ENCODE results near the gene TM6SF1. TPM values are rescaled to one million over a fixed set of nuclear protein-coding genes. Genes with fewer than 3 reads are reported as not detected.

Gene TM6SF1
- total RNA-seq, 1 donor from 2014 or later, result not detected

DNA sequence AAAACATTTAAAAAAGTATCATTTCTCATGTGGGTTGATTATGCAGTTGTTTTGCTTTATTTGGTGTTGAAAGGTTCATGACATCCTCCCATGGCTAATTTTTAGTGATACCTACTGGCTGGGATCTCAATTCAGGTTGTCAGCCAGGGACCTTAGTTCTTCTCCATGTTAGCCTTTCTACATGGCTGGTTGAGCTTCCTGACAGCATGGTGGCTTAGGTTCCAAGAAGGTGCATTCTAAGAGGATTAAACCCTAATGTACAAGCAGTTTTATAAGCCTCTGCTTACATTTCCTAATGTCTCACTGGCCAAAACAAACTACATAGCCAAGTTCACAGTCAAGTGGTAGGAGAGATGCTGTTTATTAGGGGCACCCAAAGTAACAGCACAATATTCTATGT lies 9.4 kb upstream of the TM6SF1 start:
- H3K4me3 Mint-ChIP-seq, result no peak overlapping the region
- no peak overlapping the region for H3K27ac Mint-ChIP-seq
- Histone ChIP-seq H3K27ac (no peak overlapping the region), H3F3A (ENCODE audit: low read depth) (no peaks in the 10 kb centered on the region), H3K36me3 (no peaks in the 10 kb centered on the region), H3K4me3 (no peak overlapping the region), H3K4me2 (no peak overlapping the region), H3K9ac (no peak overlapping the region), H3K27me3 (peaks cover 27% of the 10 kb centered on the region), H3K79me2 (ENCODE audit: low read depth) (no peaks in the 10 kb centered on the region), H3K9me3 (ENCODE audit: low read depth) (no peaks in the 10 kb centered on the region), H2AFZ (replicated peaks) (no peak overlapping the region), H3K4me1 (no peaks in the 10 kb centered on the region), H4K20me1 (ENCODE audit: low read depth) (no peaks in the 10 kb centered on the region)
- no peaks in the 10 kb centered on the region for H3K36me3 Mint-ChIP-seq
- H3K9me3 Mint-ChIP-seq, result no peaks in the 10 kb centered on the region
- TF ChIP-seq, protein P1, sequence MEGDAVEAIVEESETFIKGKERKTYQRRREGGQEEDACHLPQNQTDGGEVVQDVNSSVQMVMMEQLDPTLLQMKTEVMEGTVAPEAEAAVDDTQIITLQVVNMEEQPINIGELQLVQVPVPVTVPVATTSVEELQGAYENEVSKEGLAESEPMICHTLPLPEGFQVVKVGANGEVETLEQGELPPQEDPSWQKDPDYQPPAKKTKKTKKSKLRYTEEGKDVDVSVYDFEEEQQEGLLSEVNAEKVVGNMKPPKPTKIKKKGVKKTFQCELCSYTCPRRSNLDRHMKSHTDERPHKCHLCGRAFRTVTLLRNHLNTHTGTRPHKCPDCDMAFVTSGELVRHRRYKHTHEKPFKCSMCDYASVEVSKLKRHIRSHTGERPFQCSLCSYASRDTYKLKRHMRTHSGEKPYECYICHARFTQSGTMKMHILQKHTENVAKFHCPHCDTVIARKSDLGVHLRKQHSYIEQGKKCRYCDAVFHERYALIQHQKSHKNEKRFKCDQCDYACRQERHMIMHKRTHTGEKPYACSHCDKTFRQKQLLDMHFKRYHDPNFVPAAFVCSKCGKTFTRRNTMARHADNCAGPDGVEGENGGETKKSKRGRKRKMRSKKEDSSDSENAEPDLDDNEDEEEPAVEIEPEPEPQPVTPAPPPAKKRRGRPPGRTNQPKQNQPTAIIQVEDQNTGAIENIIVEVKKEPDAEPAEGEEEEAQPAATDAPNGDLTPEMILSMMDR (IDR thresholded peaks at IDR 0.05), result no peak
- no peak for TF ChIP-seq EZH2phosphoT487 (IDR thresholded peaks at IDR 0.05)
- no peak for TF ChIP-seq EZH2 (IDR thresholded peaks at IDR 0.05)
- H3K4me1 Mint-ChIP-seq, result peaks cover 25% of the 10 kb centered on the region
- no peak for DNase-seq (ENCODE audit: low spot score)
- H3K27me3 Mint-ChIP-seq (ENCODE audit: insufficient read depth, low read depth), result peaks cover 3% of the 10 kb centered on the region

DNA sequence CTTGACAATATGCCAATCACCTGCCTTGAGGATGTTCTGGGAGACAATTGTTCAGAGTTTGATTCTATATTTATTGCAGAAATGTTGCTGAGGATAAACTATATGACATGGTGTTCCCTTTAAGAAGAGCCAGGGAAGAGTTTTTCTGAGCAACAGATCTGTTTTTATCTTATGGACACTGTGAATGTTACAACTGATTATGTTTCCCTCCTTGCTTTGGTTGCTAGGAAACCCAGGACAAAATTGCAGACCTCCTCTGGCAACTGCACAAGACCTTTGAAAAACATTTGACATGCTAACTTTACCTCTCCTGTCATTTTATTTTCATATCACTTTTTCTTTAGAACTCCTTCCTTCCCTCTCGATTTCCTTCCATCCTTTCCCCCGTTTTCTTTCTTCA lies 8.2 kb upstream of the TM6SF1 start:
- Histone ChIP-seq H3F3A (ENCODE audit: low read depth) (no peaks in the 10 kb centered on the region), H3K27ac (no peak overlapping the region), H3K9me3 (ENCODE audit: low read depth) (no peaks in the 10 kb centered on the region), H3K27me3 (peaks cover 27% of the 10 kb centered on the region), H3K4me3 (no peak overlapping the region), H3K79me2 (ENCODE audit: low read depth) (no peaks in the 10 kb centered on the region), H3K4me2 (no peak overlapping the region), H2AFZ (replicated peaks) (no peak overlapping the region), H3K4me1 (no peaks in the 10 kb centered on the region), H3K9ac (no peak overlapping the region), H3K36me3 (no peaks in the 10 kb centered on the region), H4K20me1 (ENCODE audit: low read depth) (no peaks in the 10 kb centered on the region)
- Mint-ChIP-seq H3K4me1 (peaks cover 21% of the 10 kb centered on the region), H3K27me3 (ENCODE audit: insufficient read depth, low read depth) (peaks cover 8% of the 10 kb centered on the region), H3K9me3 (no peaks in the 10 kb centered on the region), H3K36me3 (no peaks in the 10 kb centered on the region), H3K27ac (no peak overlapping the region), H3K4me3 (no peak overlapping the region)
- no peak for DNase-seq (ENCODE audit: low spot score)
- TF ChIP-seq, protein P1 (IDR thresholded peaks at IDR 0.05), result no peak
- TF ChIP-seq EZH2phosphoT487 (IDR thresholded peaks at IDR 0.05) (no peak), EZH2 (IDR thresholded peaks at IDR 0.05) (no peak)

DNA sequence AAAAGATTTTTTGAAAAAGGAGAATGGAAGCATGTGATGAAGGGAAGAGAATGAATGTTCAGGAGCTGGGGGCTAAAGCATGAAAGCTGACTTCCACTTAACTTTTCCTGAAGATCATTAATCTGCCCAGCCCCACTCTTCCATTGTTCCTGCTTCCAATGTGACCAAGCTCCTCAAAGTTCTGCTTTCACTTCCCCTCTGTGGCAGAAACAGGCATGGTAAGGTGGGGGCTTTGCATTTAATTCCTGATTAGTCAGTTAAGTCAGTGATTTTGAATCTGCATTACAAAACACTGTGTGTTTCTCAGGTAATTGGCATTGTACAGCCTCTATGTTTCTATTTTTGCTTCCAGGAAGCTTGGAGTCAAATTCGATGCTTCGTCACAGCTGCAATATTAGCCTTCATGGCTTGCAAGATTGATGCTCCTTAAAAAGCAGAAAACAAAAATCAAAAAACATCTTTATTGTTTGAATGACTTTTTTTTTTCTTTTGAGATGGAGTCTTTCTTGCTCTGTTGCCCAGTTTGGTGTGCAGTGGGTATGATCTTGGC lies 7.3 kb upstream of the TM6SF1 start:
- no peak for DNase-seq (ENCODE audit: low spot score)
- Histone ChIP-seq H3K27me3 (peaks cover 27% of the 10 kb centered on the region), H3K4me3 (no peak overlapping the region), H3K4me2 (no peak overlapping the region), H3K9ac (no peak overlapping the region), H3F3A (ENCODE audit: low read depth) (no peaks in the 10 kb centered on the region), H3K36me3 (no peaks in the 10 kb centered on the region), H2AFZ (replicated peaks) (no peak overlapping the region), H3K9me3 (ENCODE audit: low read depth) (no peaks in the 10 kb centered on the region), H3K79me2 (ENCODE audit: low read depth) (no peaks in the 10 kb centered on the region), H4K20me1 (ENCODE audit: low read depth) (no peaks in the 10 kb centered on the region), H3K4me1 (no peaks in the 10 kb centered on the region), H3K27ac (no peak overlapping the region)
- Mint-ChIP-seq H3K27me3 (ENCODE audit: insufficient read depth, low read depth) (peaks cover 10% of the 10 kb centered on the region), H3K4me3 (no peak overlapping the region), H3K27ac (no peak overlapping the region), H3K4me1 (peaks cover 20% of the 10 kb centered on the region), H3K36me3 (no peaks in the 10 kb centered on the region), H3K9me3 (no peaks in the 10 kb centered on the region)
- no peak for TF ChIP-seq EZH2phosphoT487 (IDR thresholded peaks at IDR 0.05)
- no peak for TF ChIP-seq EZH2 (IDR thresholded peaks at IDR 0.05)
- TF ChIP-seq, protein P1 (IDR thresholded peaks at IDR 0.05), result no peak
